GM19193 (cell line): ENCODE measurements around the gene FAS.

ENCODE experiments used
- POLR2A ChIP-seq: IDR thresholded peaks from 4 replicates; pipeline ENCODE4 v1.6.1; 2011; ENCODE audit not compliant: insufficient read depth, insufficient read length; ENCODE audit errors: extremely low read depth

Gene FAS

GRCh38 chr10:89001024-89001728 lies 10.6 kb downstream of the FAS start:
- no peak for TF ChIP-seq POLR2A

- no peak for TF ChIP-seq POLR2A
Measured at GRCh38 chr10:89001729-89002072, 11.1 kb downstream of the FAS start.

- no peak for TF ChIP-seq POLR2A
Measured at GRCh38 chr10:89002226-89002978, 11.8 kb downstream of the FAS start.

GRCh38 chr10:89003344-89003743 lies 12.7 kb downstream of the FAS start:
- TF ChIP-seq POLR2A = no peak

GRCh38 chr10:89007129-89007893 lies 16.7 kb downstream of the FAS start:
- no peak for TF ChIP-seq POLR2A

- TF ChIP-seq POLR2A = no peak
Measured at GRCh38 chr10:89019569-89020327, 29.1 kb downstream of the FAS start.

- no peak for TF ChIP-seq POLR2A
Measured at GRCh38 chr10:89022734-89023133, 32.1 kb downstream of the FAS start.

GRCh38 chr10:89025453-89025852 lies 34.9 kb downstream of the FAS start:
- no peak for TF ChIP-seq POLR2A

GRCh38 chr10:89029181-89029580 lies 38.6 kb downstream of the FAS start:
- no peak for TF ChIP-seq POLR2A

GRCh38 chr10:89029785-89030437 lies 39.3 kb downstream of the FAS start:
- TF ChIP-seq POLR2A = no peak

- no peak for TF ChIP-seq POLR2A
Measured at GRCh38 chr10:89030791-89031190, 40.2 kb downstream of the FAS start.

GRCh38 chr10:89032141-89032891 lies 41.7 kb downstream of the FAS start:
- no peak for TF ChIP-seq POLR2A

- no peak for TF ChIP-seq POLR2A
Measured at GRCh38 chr10:89035461-89035860, 44.9 kb downstream of the FAS start.

GRCh38 chr10:89037096-89037495 lies 46.5 kb downstream of the FAS start:
- no peak for TF ChIP-seq POLR2A
